Kidney epithelial cell (primary cell): ENCODE results near the gene NSUN3. TPM values are rescaled to one million over a fixed set of nuclear protein-coding genes. Genes with fewer than 3 reads are reported as not detected.

Source experiments
- DNase-seq: peaks from one replicate; pipeline ENCODE4 v3.0.0-alpha.2; 2010; ENCODE audit warnings: low read depth
- H3K27me3 ChIP-seq: 2 replicates; pipeline ENCODE4 v1.6.0; 2011; ENCODE audit warnings: low read length; ENCODE audit not compliant: control insufficient read depth, insufficient read depth
- H3K36me3 ChIP-seq: 2 replicates; pipeline ENCODE4 v1.5.1; 2011; ENCODE audit warnings: low read length; ENCODE audit not compliant: control insufficient read depth, insufficient read depth
- H3K4me3 ChIP-seq: 2 replicates; pipeline ENCODE4 v1.5.1; 2011; ENCODE audit warnings: low read depth, mild to moderate bottlenecking, control low read depth, low read length
- total RNA-seq: library from RNA; depleted of rRNA; stranded (reverse); fragments of >200 nt; gene quantifications from 2 replicates; pipeline ENCODE4 v1.2.3, GENCODE V29; 2015
- TF ChIP-seq, protein P1 (sequence below): IDR thresholded peaks from 2 replicates; pipeline ENCODE4 v1.5.1; 2011; ENCODE audit warnings: mild to moderate bottlenecking, moderate library complexity, low read length, control low read depth, inconsistent platforms; ENCODE audit not compliant: insufficient read depth, poor library complexity, severe bottlenecking

Gene NSUN3
- total RNA-seq, 1 donor from 2014 or later: 6.8 TPM

- Histone ChIP-seq H3K4me3 (no peak overlapping the region), H3K36me3 (no peaks in the 10 kb centered on the region), H3K27me3 (no peaks in the 10 kb centered on the region)
- TF ChIP-seq, protein P1, sequence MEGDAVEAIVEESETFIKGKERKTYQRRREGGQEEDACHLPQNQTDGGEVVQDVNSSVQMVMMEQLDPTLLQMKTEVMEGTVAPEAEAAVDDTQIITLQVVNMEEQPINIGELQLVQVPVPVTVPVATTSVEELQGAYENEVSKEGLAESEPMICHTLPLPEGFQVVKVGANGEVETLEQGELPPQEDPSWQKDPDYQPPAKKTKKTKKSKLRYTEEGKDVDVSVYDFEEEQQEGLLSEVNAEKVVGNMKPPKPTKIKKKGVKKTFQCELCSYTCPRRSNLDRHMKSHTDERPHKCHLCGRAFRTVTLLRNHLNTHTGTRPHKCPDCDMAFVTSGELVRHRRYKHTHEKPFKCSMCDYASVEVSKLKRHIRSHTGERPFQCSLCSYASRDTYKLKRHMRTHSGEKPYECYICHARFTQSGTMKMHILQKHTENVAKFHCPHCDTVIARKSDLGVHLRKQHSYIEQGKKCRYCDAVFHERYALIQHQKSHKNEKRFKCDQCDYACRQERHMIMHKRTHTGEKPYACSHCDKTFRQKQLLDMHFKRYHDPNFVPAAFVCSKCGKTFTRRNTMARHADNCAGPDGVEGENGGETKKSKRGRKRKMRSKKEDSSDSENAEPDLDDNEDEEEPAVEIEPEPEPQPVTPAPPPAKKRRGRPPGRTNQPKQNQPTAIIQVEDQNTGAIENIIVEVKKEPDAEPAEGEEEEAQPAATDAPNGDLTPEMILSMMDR: no peak
- DNase-seq: no peak
Measured at GRCh38 chr3:94167346-94167745, 104.5 kb downstream of the NSUN3 start.

GRCh38 chr3:94167796-94168195 lies 104.9 kb downstream of the NSUN3 start:
- TF ChIP-seq, protein P1: no peak
- H3K4me3 ChIP-seq: no peak overlapping the region
- DNase-seq: no peak
- no peaks in the 10 kb centered on the region for H3K27me3 ChIP-seq
- no peaks in the 10 kb centered on the region for H3K36me3 ChIP-seq

GRCh38 chr3:94171954-94172353 lies 109.1 kb downstream of the NSUN3 start:
- no peaks in the 10 kb centered on the region for H3K36me3 ChIP-seq
- TF ChIP-seq, protein P1: no peak
- DNase-seq: no peak
- H3K4me3 ChIP-seq: no peak overlapping the region
- H3K27me3 ChIP-seq: no peaks in the 10 kb centered on the region

DNA sequence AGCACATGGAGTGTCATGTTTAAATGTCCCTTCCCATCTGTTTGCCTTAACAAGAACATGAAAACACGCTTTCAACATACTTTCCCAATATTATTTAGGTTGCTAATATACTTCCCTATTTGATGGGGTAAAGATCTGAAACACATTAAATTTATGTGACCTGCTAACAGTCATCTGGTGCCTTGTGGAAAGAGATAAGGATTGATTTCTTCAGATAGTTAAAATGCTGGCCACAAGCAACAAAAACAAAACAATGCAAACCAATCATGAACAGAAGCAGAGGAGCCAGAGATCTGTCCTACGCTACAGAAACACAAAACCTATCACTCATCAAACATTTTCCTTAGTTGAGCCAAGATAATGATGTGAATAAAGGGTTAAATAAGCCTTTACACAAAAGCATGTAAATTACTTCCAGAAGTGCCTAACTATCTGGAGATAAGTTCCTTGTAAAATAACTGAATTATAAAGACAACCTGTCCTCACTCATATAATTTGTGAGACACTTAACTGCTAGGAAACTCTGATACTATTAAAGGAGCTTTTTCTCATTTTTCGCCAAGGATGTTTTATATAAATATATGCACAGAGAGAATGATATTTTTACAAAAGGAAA lies 109.9 kb downstream of the NSUN3 start:
- Histone ChIP-seq H3K36me3 (no peaks in the 10 kb centered on the region), H3K4me3 (no peak overlapping the region), H3K27me3 (no peaks in the 10 kb centered on the region)
- TF ChIP-seq, protein P1: no peak
- DNase-seq: no peak

DNA sequence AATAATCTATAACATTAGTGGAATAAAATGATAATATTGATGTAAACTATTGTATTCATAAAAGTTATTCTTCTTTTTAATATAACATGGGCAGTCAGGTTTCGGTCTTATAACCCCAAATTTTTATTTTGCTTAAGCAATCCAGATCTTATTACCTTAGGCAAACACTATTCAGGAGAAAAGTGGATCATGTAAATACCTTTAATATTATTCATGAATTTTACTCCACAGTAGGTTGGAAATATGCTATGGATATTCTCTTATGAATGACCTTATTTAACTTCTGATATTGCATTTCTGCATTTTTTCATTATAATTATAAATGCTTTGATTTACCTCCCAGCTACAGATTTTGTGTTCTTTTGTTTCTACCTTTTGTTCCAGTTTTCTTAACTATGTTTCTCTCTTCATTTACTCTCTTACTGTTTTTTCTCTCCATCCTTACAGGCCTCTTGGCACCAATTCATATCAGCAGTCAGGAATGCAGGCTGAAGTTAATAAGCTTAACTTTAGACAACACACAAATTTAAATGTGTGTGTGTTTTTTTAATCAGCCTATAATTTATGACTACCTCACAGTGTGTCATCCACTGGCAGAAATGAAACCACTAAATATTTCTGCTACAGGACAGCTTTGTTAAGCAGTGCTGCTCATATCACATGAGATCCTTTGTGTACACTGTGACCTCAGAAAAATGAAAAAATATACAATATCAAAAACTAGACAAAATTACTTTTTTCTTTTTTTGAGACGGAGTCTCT lies 111.0 kb downstream of the NSUN3 start:
- no peaks in the 10 kb centered on the region for H3K36me3 ChIP-seq
- TF ChIP-seq, protein P1: no peak
- H3K27me3 ChIP-seq: no peaks in the 10 kb centered on the region
- no peak overlapping the region for H3K4me3 ChIP-seq
- DNase-seq: no peak
